NCI-H1436 (cell line): ENCODE measurements around the gene SEPTIN12.
A peak's percentile ranks its signal among the peaks of the same experiment; 100 is the strongest.

Source experiments
- DNase-seq: peaks from one replicate; lab custom pipeline; 2025; lab: John Stamatoyannopoulos, UW

The SEPTIN12 gene

GRCh38 chr16:4783951-4784336 is 4.2 kb downstream of the SEPTIN12 start:
- DNase-seq, result no peak

GRCh38 chr16:4783251-4783950 is 4.7 kb downstream of the SEPTIN12 start:
- no peak for DNase-seq

GRCh38 chr16:4780235-4780634 is 7.9 kb downstream of the SEPTIN12 start:
- no peak for DNase-seq

- DNase-seq, result no peak
Observed at GRCh38 chr16:4778050-4778392, 10.1 kb downstream of the SEPTIN12 start.

GRCh38 chr16:4777339-4778049 is 10.7 kb downstream of the SEPTIN12 start:
- no peak for DNase-seq

GRCh38 chr16:4776141-4776705 is 11.9 kb downstream of the SEPTIN12 start:
- no peak for DNase-seq

GRCh38 chr16:4775005-4775404 is 13.1 kb downstream of the SEPTIN12 start:
- no peak for DNase-seq

- no peak for DNase-seq
Observed at GRCh38 chr16:4772351-4772750, 15.8 kb downstream of the SEPTIN12 start.

- no peak for DNase-seq
Observed at GRCh38 chr16:4771646-4772045, 16.5 kb downstream of the SEPTIN12 start.

GRCh38 chr16:4769306-4769638 is 18.9 kb downstream of the SEPTIN12 start:
- no peak for DNase-seq

GRCh38 chr16:4768549-4769305 is 19.4 kb downstream of the SEPTIN12 start:
- peak; percentile 96 for DNase-seq

GRCh38 chr16:4767872-4768548 is 20.1 kb downstream of the SEPTIN12 start:
- no peak for DNase-seq

- peak; percentile 94 for DNase-seq
Observed at GRCh38 chr16:4766875-4767628, 21.1 kb downstream of the SEPTIN12 start, which contains the start of gene ZNF500. ZNF500 (minus strand) TSS chr16:4767162; CDS start chr16:4765978, 1,184 bp downstream.

GRCh38 chr16:4765511-4766474 is 22.4 kb downstream of the SEPTIN12 start:
- DNase-seq, result no peak

GRCh38 chr16:4763791-4764190 is 24.4 kb downstream of the SEPTIN12 start:
- no peak for DNase-seq

GRCh38 chr16:4762205-4762604 is 25.9 kb downstream of the SEPTIN12 start:
- DNase-seq, result no peak

GRCh38 chr16:4760221-4760910 is 27.8 kb downstream of the SEPTIN12 start:
- no peak for DNase-seq

GRCh38 chr16:4755687-4756086 is 32.5 kb downstream of the SEPTIN12 start:
- no peak for DNase-seq

GRCh38 chr16:4754865-4755264 is 33.3 kb downstream of the SEPTIN12 start:
- no peak for DNase-seq

GRCh38 chr16:4753227-4753626 is 34.9 kb downstream of the SEPTIN12 start:
- DNase-seq, result no peak
